Superior temporal gyrus (tissue), 1 donor: ENCODE measurements around the gene MRTO4.
A peak's percentile ranks its signal among the peaks of the same experiment; 100 is the strongest.
"Not testable (repeated sequence)": the region's sequence is repeated elsewhere in the genome, so short reads cannot be mapped to it uniquely, and the experiment has no call there.

Experiments
- DNase-seq: peaks from one replicate; pipeline ENCODE4 v3.0.0-alpha.2; 2016; ENCODE audit errors: extremely low spot score

The MRTO4 gene

DNA sequence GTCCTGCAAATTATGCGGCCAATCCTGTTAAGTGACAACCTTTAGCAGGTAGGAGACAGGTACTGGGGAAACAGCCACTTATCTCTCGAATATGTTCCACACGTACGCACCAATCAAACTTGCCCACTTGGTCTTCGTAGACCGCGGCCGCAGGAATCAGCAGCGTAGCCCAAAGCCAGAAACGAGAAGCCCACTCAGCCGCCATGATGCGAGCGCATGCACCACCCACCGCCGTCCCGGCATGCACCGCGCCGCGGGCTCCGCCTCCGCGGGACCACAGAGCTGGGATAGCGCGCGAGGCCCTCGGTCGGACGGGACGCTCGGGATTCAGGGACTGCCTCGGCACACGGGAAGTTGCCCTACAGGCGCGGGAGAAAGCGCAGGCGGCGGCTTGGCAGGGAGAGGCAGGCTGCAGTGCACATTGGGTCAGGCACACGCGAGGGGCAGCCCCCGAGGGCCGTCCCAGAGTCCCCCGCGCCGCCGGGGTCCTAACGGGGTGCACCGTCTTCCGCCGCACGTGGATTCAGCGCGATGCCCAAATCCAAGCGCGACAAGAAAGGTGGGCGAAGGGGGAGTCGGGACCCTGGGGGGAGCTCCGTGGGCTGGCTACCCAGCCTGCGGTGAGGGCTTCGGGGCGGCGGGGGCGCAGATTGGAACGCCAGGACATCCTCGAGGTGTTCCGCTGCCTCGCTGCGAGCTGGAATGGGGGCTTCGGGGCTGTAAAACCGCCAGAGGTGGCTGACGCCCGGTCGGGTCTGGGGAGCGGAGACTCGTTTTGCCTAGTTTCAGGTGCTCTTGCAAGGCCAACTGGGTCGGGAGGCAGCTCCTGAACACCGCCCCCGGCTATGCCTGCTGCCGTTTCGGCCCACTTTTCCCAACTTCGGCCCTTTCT, at the start of gene MRTO4, which contains the start of gene EMC1:
TSS of gene MRTO4 (plus strand) at position 501 of the 892 bp plus-strand sequence. CDS start at position 532, 31 bp downstream.
TSS of gene EMC1 (minus strand) at position 220 of the 892 bp plus-strand sequence. CDS start at position 205, 15 bp downstream.
- peak; percentile 88 for DNase-seq

DNA sequence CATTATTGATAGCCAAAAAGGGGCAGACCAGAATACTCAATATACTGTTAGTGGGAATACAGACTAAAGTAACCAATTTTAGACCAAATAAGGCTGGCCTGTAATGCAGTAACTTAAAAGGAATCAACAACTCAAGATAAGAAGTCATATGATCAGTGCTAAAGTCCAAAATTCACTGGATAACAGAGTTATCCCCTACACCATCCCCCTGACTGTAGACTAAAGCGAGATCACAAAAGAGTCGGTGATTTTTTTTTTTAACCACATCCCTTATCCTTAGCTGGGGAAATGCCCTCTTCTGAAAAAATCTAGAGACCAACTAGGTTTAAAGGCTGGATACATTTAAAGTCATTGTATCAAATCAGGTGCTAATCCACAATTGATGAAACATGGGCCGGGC, 49.2 kb upstream of the MRTO4 start:
- DNase-seq, result no peak

DNA sequence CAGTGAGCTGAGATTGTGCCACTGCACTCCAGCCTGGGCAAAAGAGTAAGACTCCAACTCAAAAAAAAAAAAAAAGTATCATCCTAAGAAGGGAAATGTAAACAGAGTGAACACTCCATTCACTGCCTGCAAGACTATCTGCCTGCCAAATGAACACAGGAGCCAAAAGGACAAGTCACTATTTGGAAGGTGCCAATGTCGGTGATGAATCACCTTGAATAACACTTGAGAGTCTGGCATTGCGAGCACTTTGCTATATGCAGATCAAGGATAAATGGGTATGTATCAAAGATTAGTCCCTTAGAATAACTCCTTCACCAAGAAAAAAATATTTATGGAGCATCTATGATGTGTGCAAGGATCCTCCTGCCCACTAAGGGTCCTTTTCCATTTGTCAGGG, 48.2 kb upstream of the MRTO4 start:
- DNase-seq, result no peak

DNA sequence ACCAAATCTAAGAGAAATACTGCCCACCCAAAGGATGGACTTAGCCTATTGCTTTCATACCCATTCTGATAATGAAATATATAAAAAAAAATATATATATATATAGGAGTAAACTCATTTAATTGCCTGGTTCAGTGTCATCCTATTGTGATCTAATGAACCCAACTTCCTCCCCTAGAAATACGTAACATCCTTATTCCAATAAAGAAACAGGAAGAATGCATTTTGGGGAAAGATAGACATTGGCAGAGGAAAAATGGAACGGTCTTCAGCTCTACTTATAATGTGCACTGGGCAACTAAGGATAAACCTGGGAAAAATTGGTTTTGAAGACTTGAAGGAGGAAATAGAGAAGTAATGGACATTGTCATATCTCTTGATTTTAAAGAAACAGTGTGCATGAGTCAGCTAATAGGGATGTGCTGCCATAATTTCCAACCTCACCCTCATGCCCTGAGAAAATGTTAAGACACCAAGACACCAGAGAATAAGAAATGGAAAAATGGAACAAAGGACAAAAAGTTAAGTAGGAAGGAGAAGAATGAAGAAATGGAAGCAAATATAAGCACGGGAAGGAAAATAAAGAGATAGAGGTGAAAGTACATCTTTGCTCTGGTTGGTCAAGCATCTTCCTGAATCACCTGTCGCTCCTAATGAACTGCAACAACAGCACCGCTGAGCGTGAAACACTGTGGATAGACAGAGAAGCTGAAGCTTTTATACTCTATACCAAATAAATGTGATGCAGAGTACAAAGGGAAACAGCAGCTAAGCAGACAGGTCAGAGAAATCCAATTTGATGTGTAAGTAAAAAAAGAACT, 46.9 kb upstream of the MRTO4 start:
- no peak for DNase-seq

DNA sequence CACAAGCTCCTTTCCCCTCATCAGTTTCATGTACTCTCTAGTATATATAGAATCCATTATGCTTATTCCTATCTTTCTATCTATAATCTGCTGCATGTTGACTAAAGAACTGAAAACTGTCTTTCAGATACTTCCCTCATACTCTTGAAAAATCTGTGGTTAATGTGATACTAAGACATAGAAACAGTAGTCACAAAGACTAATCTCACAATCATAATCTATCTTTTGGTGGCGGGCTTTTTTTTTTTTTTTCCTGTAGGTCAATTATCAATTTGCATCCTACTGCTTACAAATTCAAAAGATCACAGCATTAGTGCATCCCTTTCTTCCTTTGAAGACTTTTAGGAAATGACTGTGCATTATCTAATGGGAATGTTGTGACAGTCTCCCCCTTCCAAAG, 46.2 kb upstream of the MRTO4 start:
- no peak for DNase-seq

DNA sequence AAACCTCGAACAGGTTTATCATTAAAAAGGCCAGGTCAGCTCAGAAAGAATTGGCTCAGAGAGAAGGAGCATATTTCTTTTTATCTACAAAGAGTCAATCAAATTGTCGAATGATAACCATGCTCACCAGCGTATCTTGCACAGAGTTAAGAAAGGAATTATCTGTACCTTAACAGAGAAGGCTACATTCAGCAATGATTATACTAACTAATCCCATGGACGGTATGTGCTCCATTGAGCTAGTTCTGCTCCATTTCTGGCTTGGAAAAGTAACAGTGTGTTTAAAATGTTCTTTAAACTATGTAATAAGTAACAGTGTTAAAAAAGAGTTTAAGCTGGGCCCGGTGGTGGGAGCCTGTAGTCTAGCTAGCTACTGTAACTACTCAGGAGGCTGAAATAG, 45.8 kb upstream of the MRTO4 start:
- DNase-seq, result no peak

DNA sequence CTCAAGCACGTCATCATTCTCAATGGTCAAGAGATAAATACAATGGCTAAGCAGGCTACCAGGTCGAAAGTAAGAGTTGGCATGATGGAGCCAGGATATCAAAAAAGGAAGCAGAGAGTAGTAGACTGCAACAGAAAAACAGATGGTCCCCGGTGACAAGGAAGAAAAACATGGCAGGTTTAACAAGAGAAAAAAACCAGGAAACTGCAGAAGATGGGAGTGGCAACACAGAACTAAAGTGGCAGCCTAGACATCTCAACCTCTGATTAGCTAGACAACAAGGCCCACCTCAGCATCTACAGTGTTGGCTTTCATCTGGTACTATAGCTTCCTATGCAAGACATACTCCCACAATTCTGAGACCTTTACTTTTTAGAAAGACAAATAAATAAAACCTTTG, 44.7 kb upstream of the MRTO4 start:
- no peak for DNase-seq

DNA sequence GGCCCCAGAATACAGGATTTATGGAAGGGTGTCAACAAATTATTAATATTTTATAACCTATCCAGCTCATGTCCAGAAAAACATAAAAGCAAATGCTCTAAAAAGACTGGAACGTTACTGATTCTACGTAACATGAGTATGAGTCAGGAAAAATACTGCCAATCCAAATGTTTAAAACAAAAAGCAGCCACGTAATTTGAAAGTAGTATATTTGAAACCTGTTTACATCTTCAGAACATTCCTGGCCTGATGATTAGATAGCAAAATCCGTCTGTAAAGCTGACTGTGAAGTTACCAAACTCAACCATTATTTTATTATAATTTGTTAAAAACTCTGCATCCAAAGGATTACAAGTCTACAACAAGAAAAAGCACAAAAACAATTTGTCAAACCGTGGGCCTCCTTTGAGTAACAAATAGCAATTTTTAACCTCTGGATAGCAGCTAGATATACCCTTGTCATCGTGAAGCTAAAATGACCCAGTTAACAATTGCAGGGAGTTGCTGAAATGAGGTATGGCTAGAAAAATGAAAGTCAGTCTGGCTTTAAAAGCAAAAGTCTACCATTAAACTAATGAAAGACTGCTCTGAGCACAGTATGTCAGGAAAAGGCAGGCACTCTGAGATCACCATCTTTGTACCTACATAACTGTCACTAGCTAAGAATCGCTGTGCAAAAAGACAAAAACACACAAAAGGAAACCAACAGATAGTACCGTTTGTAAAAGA, 42.7 kb upstream of the MRTO4 start:
- DNase-seq, result no peak

DNA sequence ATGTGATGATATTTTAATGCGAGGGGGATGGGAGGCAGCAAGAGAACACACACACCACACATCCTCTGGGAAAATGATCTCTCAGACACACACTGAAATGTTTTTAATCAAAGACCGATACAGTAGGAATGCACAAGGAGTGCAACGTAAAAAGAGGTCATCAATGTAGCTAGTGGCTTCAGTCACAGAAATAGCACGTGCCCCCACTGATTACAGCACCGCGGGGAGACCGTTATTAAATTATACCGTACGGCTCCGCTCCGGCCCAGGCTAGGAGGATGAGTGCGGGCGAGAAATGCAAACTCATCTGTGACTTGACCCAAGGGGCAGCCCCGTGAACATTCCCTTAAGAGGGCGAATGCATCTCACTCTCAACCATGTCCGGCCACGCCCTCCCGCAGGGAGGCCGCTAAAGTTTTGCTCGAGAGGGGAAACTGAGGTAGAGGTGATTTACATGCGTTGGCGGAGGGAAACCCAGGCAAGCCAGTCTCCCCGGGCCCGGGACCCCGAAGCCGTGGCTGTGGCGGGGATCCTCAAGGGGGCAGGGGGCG, 42.1 kb upstream of the MRTO4 start:
- DNase-seq, result peak; percentile 15

DNA sequence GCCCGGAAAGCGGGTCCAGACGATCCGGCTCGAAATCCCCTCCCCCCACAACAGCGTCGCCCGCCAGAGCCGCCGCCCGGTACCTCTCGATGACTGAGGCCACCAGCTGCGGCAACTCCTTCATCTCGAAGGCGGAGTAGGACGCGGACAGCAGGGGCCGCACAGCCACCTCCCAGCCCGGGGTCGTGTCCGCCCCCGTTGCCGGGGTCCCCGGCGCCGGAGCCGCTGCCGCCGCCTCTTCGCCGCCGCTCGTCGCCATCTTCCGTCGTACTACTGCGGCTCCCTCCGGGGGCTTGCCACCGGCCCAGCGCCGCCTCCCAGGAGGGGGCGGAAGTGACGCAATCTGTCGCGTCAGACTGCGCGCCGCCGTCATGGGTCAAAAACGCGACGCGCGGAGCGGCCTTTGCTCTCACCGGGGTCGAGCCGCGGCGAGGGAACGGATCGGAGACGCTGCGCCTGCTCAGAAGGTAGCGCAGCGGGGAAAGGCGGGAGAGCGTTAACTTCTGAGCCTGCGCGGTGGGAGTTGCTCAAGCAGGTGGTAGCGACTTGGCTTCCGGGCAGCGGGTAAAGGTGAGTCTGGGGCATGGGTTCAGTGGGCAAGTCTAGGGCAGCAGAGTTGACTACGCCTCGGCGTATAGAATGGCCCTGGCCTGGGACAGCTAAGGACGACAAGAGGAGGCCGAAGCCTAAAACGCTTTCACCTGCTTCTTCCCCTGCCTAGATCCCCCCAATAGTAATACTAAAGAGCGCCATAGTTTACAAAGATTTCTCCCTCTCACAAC, 41.4 kb upstream of the MRTO4 start, which contains the start of gene UBR4:
TSS of gene UBR4 (minus strand) at position 277 of the 782 bp plus-strand sequence. CDS start at position 259, 18 bp downstream.
- peak; percentile 96 for DNase-seq

DNA sequence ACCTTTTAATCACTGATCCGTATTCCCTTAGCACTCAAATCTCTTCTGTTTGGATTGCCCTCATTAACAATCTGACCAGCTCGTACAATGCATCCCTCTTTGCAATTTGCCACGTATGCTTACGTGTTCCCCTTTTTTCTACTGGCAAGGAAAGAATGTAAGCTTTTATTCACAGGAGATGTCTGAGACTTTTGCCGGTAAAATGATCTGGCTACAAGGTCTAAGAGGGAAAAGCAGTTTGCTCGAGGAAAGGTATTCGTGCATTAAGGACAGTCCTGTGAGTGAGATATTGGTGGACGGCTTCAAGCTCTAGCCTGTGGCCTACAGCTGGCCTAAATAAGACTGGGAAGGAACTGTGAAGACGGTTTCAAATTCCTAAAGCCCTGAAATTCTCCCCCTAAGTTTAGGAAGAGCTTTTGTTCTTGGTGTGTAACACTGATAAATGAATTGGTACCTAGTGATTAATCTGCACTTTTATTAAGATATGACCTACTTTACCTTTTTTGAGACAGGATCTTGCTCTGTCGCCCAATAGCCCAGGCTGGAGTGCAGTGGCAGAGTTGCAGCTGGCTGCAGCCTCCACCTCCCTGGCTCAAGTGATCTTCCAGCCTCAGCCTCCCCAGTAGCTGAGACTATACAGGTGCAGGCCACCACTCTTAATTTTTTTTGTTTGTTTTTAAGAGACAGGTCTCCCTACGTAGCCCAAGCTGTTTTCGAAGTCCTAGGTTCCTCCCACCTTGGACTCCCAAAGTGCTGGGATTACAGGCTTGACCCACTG, 40.6 kb upstream of the MRTO4 start:
- no peak for DNase-seq

DNA sequence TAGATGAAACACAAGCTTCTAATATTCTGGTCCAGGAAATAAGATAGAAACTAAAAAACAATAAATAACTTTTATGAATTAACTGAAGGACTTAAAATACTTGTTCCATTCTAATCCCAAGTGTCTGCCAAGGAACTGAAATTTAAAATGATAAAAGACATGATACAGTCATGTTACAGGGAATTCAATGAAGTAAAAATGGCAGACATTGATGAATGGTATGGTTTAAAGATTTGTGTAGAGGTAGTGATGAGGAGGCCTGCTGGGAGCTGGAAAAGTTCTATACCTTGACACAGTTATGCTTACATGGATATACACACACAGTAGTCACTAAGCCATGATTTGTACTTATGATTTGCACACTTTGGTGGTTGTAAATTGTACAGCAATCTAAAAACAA, 39.4 kb upstream of the MRTO4 start:
- DNase-seq, result no peak

DNA sequence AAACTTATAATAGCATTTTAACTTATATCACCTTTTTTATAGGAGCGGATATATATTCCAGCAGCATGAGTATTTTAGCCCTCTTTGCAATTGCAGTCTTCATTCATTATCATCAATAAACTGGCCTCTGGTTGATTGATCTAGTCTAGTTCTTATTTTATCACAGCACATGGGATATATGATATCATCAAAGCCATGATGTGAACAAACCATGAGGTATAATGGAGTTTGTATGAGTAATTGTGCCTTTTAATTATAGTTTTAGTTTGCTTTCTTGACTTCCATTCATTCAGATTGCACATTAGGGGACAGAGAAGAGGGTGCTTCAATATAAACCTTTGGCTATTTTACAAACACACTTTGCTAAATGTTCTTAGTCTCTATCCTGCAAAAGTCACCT, 38.0 kb upstream of the MRTO4 start:
- no peak for DNase-seq

DNA sequence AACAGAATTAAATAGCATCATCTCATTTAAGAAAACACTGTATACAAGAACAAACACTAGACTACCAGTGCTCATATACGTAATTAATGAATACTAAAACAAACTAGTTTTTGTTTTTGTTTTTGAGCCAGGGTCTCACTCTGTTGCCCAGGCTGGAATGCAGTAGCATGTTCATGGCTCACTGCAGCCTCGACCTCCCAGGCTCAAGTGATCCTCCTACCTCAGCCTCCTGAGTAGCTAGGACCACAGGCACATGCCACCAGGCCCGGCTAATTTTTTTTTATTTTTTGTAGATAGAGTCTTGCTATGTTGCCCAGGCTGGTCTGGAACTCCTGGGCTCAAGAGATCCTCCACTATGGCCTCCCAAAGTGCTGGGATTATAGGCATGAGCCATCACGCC, 35.0 kb upstream of the MRTO4 start:
- not testable (repeated sequence) for DNase-seq

DNA sequence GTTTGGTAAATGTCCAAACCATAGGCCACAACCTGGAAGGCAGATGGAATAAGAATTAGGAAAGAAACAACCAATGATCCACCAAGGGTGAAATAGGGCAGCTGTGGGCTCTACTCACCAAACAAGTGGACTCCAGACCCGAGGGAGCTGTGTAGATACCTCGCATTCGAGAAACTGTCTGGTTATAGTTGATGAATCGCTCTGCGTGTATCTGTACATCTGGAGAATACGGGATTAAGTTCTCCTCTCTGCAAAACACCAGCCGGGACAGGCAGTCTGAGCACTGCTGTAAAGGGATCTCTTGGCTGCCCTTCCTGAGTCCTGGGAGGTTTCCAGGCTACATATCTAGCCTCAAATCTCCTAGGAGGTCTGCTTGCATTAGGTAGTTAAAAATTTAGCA, 32.2 kb upstream of the MRTO4 start:
- no peak for DNase-seq

DNA sequence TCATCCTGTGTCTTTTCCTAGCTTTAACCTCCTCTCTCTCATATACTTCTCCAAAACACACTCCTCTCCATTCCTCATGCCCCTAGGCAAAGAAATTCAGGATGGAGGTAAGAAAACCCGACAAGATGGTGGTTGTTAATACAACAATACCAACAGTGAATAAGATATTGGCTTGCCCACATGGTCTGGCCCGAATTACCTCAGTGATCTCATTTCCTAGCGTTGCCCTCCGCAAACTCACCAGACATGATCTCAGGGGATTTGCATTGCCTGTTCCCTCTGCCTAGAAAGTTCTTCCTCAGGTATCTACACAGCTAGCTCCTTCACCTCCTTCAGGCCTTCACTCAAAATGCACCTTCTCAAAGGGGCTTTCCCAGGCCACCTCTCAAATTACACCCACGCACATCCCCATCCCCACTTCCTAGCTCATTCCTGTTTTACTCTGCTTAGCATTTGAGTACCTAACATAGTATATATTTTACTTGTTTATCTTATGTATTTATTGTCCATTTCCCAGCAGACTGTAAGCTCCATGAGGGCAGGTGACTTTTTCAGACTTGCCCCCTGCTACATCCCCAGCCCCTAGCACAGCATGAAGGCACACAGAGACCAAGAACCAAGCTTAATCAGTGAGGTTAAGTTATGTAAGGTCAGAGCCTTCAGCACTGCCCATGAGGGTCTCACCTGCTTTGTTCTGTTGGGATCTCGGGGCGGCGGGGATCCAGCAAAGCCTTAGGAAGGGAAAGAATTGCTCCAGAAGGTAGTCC, 31.3 kb upstream of the MRTO4 start:
- DNase-seq, result no peak

DNA sequence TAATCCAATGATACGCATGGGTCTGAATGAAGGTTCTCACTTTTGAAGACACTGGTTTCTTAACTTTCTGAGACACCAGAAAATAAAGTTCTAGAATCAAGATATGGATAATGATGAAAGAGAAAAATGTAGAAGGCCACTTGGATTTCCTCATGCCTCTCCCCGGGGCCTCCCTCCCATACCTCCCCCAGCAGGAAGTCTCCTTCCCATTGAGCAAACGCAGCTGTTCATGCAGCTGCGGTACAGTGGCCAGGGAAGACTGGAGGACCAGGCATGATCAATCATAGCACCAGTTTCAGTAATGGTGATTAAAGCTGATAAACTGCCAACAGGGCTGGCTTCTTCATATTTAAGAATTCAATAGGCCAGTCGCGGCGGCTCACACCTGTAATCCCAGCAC, 30.6 kb upstream of the MRTO4 start:
- DNase-seq, result no peak

DNA sequence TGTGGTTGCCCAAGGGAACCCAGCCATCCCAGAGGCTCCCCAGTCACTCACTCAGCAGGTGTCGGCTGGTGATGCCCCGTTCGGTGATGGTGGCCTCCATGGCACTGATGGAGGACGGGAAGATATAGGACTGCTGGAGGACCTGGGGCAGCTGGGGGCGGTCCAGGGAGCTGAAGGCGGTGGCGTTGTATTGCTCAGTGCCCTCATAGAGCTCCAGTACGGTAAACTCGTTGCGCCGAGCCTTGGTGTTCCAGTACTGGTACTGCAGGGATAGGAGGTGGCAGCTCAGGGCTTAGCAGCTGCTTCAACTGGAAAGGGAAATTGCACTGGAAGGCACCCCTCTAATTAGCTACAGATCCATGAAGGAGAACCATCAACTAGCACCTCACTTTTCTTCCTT, 29.0 kb upstream of the MRTO4 start:
- DNase-seq, result no peak
